HUES48 (cell line): ENCODE measurements around the gene PRKCE.

ENCODE experiments used
- H3K27ac ChIP-seq: one replicate; pipeline ENCODE4 v1.7.0; 2013; ENCODE audit warnings: low read depth, low read length, inconsistent platforms
- H3K27me3 ChIP-seq: 2 replicates; pipeline ENCODE4 v1.6.1; 2013; ENCODE audit warnings: mild to moderate bottlenecking, low read length; ENCODE audit not compliant: control insufficient read depth, insufficient read depth
- H3K36me3 ChIP-seq: 2 replicates; pipeline ENCODE4 v1.6.1; 2013; ENCODE audit warnings: low read length; ENCODE audit not compliant: control insufficient read depth, insufficient read depth
- H3K4me1 ChIP-seq: 2 replicates; pipeline ENCODE4 v1.6.1; 2013; ENCODE audit warnings: mild to moderate bottlenecking, low read length; ENCODE audit not compliant: control insufficient read depth, insufficient read depth
- H3K4me3 ChIP-seq: 2 replicates; pipeline ENCODE4 v1.5.1; 2013; ENCODE audit warnings: mild to moderate bottlenecking, low read depth, low read length
- H3K9ac ChIP-seq: 2 replicates; pipeline ENCODE4 v1.6.1; 2013; ENCODE audit warnings: mild to moderate bottlenecking, low read depth, low read length, moderate library complexity
- H3K9me3 ChIP-seq: 2 replicates; pipeline ENCODE4 v1.6.1; 2013; ENCODE audit warnings: low read length; ENCODE audit not compliant: control insufficient read depth, insufficient read depth

PRKCE gene

DNA sequence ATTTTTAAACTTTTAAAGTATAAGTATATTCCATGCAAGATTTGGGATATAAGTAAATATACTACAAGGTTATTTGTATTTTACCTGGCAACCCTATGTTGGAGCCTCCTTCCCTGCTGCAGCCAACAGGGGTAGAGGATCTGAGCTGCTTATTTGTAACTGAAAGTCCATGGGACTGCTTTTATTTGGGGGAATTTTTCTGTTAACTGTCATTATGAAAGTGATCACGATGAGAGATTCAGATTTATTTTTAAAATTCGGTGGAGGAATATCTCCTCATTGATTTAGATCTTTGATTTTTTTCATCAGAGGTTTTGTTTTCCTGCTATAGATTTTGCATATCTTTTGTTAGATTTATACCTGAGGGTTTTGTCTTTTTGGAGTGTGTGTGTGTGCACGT lies 215.9 kb downstream of the PRKCE start:
- no peak overlapping the region for H3K4me3 ChIP-seq
- no peaks in the 10 kb centered on the region for H3K9me3 ChIP-seq
- H3K27me3 ChIP-seq = no peaks in the 10 kb centered on the region
- H3K4me1 ChIP-seq = no peaks in the 10 kb centered on the region
- H3K36me3 ChIP-seq = no peaks in the 10 kb centered on the region
- no peak overlapping the region for H3K27ac ChIP-seq
- H3K9ac ChIP-seq = no peak overlapping the region

DNA sequence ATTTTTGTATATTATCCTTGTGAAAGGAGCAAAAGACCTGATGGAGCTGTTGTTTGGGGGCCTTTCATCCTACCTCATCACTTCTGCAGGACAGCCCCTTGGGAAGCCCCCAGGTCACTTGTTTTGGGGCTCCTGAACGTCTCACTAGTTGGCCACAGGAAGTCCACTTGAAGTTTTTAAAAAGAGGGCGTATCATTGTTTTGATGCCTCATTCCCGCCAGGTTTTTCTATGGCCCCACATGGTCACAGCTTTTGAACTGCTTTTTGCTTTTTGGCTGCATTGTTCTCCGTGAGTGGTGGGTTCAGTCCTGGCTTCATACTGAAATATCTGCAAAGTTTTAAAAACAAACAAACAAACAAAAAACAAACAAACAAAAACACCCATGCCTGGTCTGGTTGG lies 216.3 kb downstream of the PRKCE start:
- H3K27ac ChIP-seq = no peak overlapping the region
- no peak overlapping the region for H3K9ac ChIP-seq
- H3K4me3 ChIP-seq = no peak overlapping the region
- no peaks in the 10 kb centered on the region for H3K9me3 ChIP-seq
- no peaks in the 10 kb centered on the region for H3K27me3 ChIP-seq
- H3K36me3 ChIP-seq = no peaks in the 10 kb centered on the region
- H3K4me1 ChIP-seq = no peaks in the 10 kb centered on the region

- H3K9me3 ChIP-seq = no peaks in the 10 kb centered on the region
- no peak overlapping the region for H3K4me3 ChIP-seq
- H3K27me3 ChIP-seq = no peaks in the 10 kb centered on the region
- no peaks in the 10 kb centered on the region for H3K36me3 ChIP-seq
- H3K9ac ChIP-seq = no peak overlapping the region
- no peak overlapping the region for H3K27ac ChIP-seq
- no peaks in the 10 kb centered on the region for H3K4me1 ChIP-seq
Measured at GRCh38 chr2:45869165-45869501, 217.7 kb downstream of the PRKCE start.

DNA sequence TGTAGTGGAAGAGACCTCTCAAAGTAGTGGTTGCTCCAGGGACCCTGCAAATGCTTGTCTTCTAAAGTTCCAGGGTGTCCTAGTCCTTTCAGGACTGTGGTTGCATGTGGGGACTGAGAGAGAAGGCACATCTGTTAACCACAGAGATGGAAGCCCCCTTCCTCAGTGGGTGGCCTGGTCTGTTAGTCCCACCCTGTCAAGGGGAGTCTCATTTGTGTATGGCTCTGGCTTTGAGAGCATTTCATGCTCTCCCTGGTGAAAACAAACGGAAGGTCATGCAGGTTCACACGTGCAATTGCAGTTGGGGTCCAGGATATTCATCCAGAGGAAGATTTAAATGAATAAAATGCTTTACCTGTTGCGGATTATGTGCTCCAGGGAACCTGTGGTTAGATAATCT lies 219.6 kb downstream of the PRKCE start:
- Histone ChIP-seq H3K9me3 (no peaks in the 10 kb centered on the region), H3K4me1 (no peaks in the 10 kb centered on the region), H3K9ac (no peak overlapping the region), H3K27ac (no peak overlapping the region), H3K4me3 (no peak overlapping the region), H3K27me3 (no peaks in the 10 kb centered on the region), H3K36me3 (no peaks in the 10 kb centered on the region)

- no peaks in the 10 kb centered on the region for H3K36me3 ChIP-seq
- H3K9ac ChIP-seq = no peak overlapping the region
- H3K27ac ChIP-seq = no peak overlapping the region
- no peaks in the 10 kb centered on the region for H3K27me3 ChIP-seq
- no peaks in the 10 kb centered on the region for H3K4me1 ChIP-seq
- no peaks in the 10 kb centered on the region for H3K9me3 ChIP-seq
- H3K4me3 ChIP-seq = no peak overlapping the region
Measured at GRCh38 chr2:45871541-45871940, 220.1 kb downstream of the PRKCE start.

GRCh38 chr2:45872211-45872610 lies 220.7 kb downstream of the PRKCE start:
- H3K27me3 ChIP-seq = no peaks in the 10 kb centered on the region
- H3K4me1 ChIP-seq = no peaks in the 10 kb centered on the region
- no peak overlapping the region for H3K27ac ChIP-seq

GRCh38 chr2:45874344-45874743 lies 222.9 kb downstream of the PRKCE start:
- H3K27ac ChIP-seq = no peak overlapping the region
- no peak overlapping the region for H3K4me3 ChIP-seq
- no peak overlapping the region for H3K9ac ChIP-seq
- H3K4me1 ChIP-seq = no peaks in the 10 kb centered on the region
- H3K36me3 ChIP-seq = no peaks in the 10 kb centered on the region
- no peaks in the 10 kb centered on the region for H3K27me3 ChIP-seq
- H3K9me3 ChIP-seq = peaks cover 3% of the 10 kb centered on the region; the same call in 1 of the 2 replicates

More at GRCh38 chr2:45872211-45872610, 220.7 kb downstream of the PRKCE start:
- Histone ChIP-seq H3K9ac (no peak overlapping the region), H3K9me3 (no peaks in the 10 kb centered on the region), H3K36me3 (no peaks in the 10 kb centered on the region), H3K4me3 (no peak overlapping the region)

DNA sequence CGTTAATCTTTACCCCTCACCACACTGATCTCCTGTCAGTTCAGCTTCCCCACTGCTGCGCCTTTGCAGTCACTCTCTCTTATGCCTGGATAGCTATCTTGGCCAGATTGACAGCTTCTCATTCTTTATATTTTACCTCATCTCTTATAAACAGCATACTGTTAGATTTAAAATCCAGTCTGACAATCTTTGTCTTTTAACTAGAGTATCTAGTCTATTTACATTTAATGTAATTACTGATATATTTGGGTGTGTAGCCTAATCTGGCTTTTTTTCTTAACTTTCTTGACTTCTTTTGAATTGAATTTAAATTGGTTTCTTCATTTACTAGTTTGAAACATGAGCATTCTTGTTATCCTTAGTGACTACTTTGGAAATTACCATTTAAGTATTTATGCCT lies 225.1 kb downstream of the PRKCE start:
- no peak overlapping the region for H3K9ac ChIP-seq
- no peaks in the 10 kb centered on the region for H3K27me3 ChIP-seq
- no peak overlapping the region for H3K4me3 ChIP-seq
- H3K9me3 ChIP-seq = peaks cover 3% of the 10 kb centered on the region; the same call in 1 of the 2 replicates
- no peaks in the 10 kb centered on the region for H3K4me1 ChIP-seq
- no peak overlapping the region for H3K27ac ChIP-seq
- H3K36me3 ChIP-seq = no peaks in the 10 kb centered on the region

DNA sequence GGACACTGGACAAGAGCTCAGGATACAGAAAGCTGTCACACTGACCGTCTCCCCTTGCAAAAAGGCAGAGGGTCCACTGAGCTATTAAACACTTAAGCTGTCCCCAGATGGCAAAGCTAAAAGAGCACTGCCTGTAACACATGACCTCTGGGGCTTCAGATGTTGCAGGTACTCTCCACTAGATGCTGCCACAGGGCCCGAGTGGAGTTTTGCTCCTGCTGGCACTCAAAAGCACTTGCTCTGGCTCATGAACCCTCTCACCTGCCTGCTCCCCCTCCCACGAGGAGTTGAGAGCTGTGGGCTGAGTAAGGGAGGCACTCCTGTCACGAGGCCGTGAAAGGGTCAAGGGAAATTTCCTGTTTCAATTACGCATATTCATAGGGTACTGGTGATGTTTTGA lies 227.9 kb downstream of the PRKCE start:
- H3K27ac ChIP-seq = no peak overlapping the region
- H3K4me1 ChIP-seq = no peaks in the 10 kb centered on the region
- no peak overlapping the region for H3K9ac ChIP-seq
- H3K36me3 ChIP-seq = no peaks in the 10 kb centered on the region
- H3K4me3 ChIP-seq = no peak overlapping the region
- peaks cover 3% of the 10 kb centered on the region; the same call in 1 of the 2 replicates for H3K9me3 ChIP-seq
- no peaks in the 10 kb centered on the region for H3K27me3 ChIP-seq

- Histone ChIP-seq H3K27ac (no peak overlapping the region), H3K9ac (no peak overlapping the region), H3K4me1 (no peaks in the 10 kb centered on the region), H3K36me3 (no peaks in the 10 kb centered on the region), H3K9me3 (peaks cover 3% of the 10 kb centered on the region; the same call in 1 of the 2 replicates), H3K4me3 (no peak overlapping the region), H3K27me3 (no peaks in the 10 kb centered on the region)
Measured at GRCh38 chr2:45879936-45880335, 228.5 kb downstream of the PRKCE start.

GRCh38 chr2:45881970-45882581 lies 230.6 kb downstream of the PRKCE start:
- Histone ChIP-seq H3K36me3 (no peaks in the 10 kb centered on the region), H3K9ac (no peak overlapping the region), H3K9me3 (peaks cover 3% of the 10 kb centered on the region; the same call in 1 of the 2 replicates), H3K4me3 (no peak overlapping the region), H3K27me3 (no peaks in the 10 kb centered on the region), H3K4me1 (no peaks in the 10 kb centered on the region), H3K27ac (no peak overlapping the region)
